ENCODE results near the gene RPL18A.

The RPL18A gene

GRCh38 chr19:17859533-17860330 lies at the start of gene RPL18A:
RPL18A (plus strand) TSS chr19:17859910; CDS start chr19:17859957, 47 bp downstream.
- TF ChIP-seq, protein P1, sequence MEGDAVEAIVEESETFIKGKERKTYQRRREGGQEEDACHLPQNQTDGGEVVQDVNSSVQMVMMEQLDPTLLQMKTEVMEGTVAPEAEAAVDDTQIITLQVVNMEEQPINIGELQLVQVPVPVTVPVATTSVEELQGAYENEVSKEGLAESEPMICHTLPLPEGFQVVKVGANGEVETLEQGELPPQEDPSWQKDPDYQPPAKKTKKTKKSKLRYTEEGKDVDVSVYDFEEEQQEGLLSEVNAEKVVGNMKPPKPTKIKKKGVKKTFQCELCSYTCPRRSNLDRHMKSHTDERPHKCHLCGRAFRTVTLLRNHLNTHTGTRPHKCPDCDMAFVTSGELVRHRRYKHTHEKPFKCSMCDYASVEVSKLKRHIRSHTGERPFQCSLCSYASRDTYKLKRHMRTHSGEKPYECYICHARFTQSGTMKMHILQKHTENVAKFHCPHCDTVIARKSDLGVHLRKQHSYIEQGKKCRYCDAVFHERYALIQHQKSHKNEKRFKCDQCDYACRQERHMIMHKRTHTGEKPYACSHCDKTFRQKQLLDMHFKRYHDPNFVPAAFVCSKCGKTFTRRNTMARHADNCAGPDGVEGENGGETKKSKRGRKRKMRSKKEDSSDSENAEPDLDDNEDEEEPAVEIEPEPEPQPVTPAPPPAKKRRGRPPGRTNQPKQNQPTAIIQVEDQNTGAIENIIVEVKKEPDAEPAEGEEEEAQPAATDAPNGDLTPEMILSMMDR (IDR thresholded peaks at IDR 0.05; ENCODE audit: insufficient read depth, low read depth, low read length, missing control alignments): peak; percentile 96
- DNase-seq (ENCODE audit: low read depth): peak; percentile 100
- H3K4me3 ChIP-seq (ENCODE audit: low read depth, low read length): peak within 1 kb of the TSS; percentile 80

GRCh38 chr19:17811103-17811502 lies 48.6 kb upstream of the RPL18A start:
- no peak overlapping the region for H3K4me3 ChIP-seq (ENCODE audit: low read depth, low read length)
- no peak for DNase-seq (ENCODE audit: low read depth)
- TF ChIP-seq, protein P1 (IDR thresholded peaks at IDR 0.05; ENCODE audit: insufficient read depth, low read depth, low read length, missing control alignments): no peak

- H3K4me3 ChIP-seq (ENCODE audit: low read depth, low read length): no peak overlapping the region
- TF ChIP-seq, protein P1 (IDR thresholded peaks at IDR 0.05; ENCODE audit: insufficient read depth, low read depth, low read length, missing control alignments): no peak
- no peak for DNase-seq (ENCODE audit: low read depth)
These were observed 48.0 kb upstream of the RPL18A start for GRCh38 chr19:17811681-17812080.

GRCh38 chr19:17812099-17812498 lies 47.6 kb upstream of the RPL18A start:
- DNase-seq (ENCODE audit: low read depth): no peak
- no peak overlapping the region for H3K4me3 ChIP-seq (ENCODE audit: low read depth, low read length)
- TF ChIP-seq, protein P1 (IDR thresholded peaks at IDR 0.05; ENCODE audit: insufficient read depth, low read depth, low read length, missing control alignments): no peak

DNA sequence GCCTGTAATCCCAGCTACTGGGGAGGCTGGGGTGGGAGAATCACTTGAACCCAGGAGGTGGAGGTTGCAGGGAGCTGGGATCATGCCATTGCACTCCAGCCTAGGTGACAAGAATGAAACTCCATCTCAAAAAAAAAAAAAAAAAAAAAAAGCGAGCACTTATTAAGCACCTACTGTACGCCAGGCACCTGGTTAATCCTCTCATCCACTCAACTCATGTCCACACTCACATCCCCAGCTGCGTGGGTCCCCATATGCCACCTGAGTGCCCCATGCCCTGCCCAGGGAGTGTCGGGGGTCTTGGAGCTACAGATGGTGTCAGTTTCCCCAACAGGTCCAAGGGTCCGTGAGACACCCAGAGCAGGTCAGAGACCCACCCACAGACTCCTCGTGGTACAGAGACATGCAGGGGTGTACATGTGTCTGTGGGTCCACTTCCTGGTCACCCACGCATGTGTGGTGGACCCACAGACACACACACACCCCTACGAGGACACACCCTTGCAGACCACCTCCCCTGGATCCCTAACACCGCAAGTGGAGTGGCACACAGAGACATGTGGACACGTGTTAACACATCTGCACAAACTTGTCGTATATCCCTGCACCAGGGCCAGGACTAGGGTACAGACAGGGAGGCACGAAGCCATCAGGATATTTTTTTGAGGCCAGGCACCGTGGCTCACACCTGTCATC lies 41.9 kb upstream of the RPL18A start:
- H3K4me3 ChIP-seq (ENCODE audit: low read depth, low read length): no peak overlapping the region
- TF ChIP-seq, protein P1 (IDR thresholded peaks at IDR 0.05; ENCODE audit: insufficient read depth, low read depth, low read length, missing control alignments): no peak
- no peak for DNase-seq (ENCODE audit: low read depth)

DNA sequence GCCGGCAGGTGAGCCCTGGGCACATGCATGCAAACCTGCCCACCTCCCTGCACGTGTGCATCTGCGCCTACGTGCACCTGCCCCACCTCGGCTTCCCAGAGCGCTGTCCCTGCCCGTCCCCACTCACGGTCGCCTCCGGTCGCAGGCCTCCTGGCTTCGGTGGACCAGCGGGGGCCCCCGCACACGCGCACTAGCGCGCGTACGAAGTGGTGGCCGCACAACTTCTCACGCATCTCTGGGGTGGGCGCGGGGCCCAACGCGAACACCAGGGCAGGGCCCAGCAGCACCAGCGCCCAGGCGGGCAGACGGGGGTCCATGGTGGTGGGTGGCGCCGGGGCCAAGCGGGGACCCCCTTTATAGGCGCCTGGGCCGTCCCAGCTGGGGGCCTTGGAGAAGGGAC lies 38.5 kb upstream of the RPL18A start, which contains the start of gene INSL3:
INSL3 (minus strand) TSS at position 330 of the 400 bp plus-strand sequence; CDS start at position 317, 13 bp downstream.
- no peak for DNase-seq (ENCODE audit: low read depth)
- TF ChIP-seq, protein P1 (IDR thresholded peaks at IDR 0.05; ENCODE audit: insufficient read depth, low read depth, low read length, missing control alignments): no peak
- H3K4me3 ChIP-seq (ENCODE audit: low read depth, low read length): no peak within 1 kb of the TSS
